Measurements from ENCODE around the gene GCN1. TPM values are rescaled to one million over a fixed set of nuclear protein-coding genes. Genes with fewer than 3 reads are reported as not detected.
A peak's percentile ranks its signal among the peaks of the same experiment; 100 is the strongest.
"Not testable (repeated sequence)": the region's sequence is repeated elsewhere in the genome, so short reads cannot be mapped to it uniquely, and the experiment has no call there.

GCN1 gene
- total and polyA plus RNA-seq, 4 donors, result 19.3 to 93.6 (median 53.1) TPM

DNA sequence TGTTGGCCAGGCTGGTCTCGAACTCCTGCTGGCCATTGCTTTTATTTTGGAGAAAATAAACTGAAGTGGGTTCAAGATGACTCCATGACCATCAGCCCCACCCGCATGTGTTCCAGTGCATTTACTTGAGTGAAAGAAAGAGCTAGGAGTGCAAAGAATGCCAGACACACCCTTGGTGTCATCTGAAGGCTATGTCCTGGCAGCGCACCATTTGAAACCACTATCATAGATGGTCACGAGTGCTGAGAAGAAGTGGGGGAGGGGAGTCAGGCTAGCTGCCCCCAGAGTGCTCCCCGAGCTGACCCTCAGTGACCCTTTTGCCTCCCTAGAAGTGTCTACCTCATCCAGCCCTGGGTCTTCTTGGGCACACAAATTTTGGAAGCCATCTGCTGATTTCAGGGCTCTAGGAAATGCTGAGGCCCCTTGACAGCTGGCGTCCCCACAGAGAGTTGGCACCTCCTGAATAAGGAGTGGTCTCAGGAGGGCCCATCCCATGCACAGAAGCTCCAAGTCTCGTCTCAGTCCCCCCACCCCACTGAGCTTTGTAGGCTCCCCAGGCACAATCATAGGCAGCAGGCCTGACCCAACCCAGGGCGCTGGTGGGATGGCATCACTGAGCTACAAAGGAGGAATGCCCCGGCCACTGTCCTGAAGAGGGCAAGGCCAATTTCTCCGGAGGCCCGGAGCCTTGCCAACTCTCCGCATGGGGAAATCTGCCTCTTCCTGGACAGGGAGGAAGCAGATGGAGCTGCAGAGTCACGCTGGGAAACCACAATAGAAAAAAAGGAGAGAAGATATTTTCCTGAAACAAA, 43.1 kb upstream of the GCN1 start:
- DNase-seq (peak in 1 of 3 donors; percentile 49), ATAC-seq (ENCODE audit: insufficient read depth, low FRiP score) (peak; percentile 7)
- H3K27me3 ChIP-seq (ENCODE audit: control insufficient read depth in 3 of 3, insufficient read depth in 3 of 3, low read length in 2 of 3), result no peaks in the 10 kb centered on the region
- H3K9me3 ChIP-seq (ENCODE audit: control insufficient read depth in 4 of 4, insufficient read depth in 3 of 4, low read length in 3 of 4), result no peaks in the 10 kb centered on the region
- H3K27ac ChIP-seq (ENCODE audit: low read depth in 1 of 2, low read length in 1 of 2), result peak overlapping the region; percentile 17 to 85
- H3K4me3 ChIP-seq, result no peak overlapping the region
- TF ChIP-seq, protein P1, sequence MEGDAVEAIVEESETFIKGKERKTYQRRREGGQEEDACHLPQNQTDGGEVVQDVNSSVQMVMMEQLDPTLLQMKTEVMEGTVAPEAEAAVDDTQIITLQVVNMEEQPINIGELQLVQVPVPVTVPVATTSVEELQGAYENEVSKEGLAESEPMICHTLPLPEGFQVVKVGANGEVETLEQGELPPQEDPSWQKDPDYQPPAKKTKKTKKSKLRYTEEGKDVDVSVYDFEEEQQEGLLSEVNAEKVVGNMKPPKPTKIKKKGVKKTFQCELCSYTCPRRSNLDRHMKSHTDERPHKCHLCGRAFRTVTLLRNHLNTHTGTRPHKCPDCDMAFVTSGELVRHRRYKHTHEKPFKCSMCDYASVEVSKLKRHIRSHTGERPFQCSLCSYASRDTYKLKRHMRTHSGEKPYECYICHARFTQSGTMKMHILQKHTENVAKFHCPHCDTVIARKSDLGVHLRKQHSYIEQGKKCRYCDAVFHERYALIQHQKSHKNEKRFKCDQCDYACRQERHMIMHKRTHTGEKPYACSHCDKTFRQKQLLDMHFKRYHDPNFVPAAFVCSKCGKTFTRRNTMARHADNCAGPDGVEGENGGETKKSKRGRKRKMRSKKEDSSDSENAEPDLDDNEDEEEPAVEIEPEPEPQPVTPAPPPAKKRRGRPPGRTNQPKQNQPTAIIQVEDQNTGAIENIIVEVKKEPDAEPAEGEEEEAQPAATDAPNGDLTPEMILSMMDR (IDR thresholded peaks at IDR 0.05; ENCODE audit: control extremely low read depth, extremely low read depth), result no peak
- H3K9ac ChIP-seq (ENCODE audit: insufficient read depth in 1 of 2, low read length in 2 of 2), result no peak overlapping the region
- no peaks in the 10 kb centered on the region for H3K36me3 ChIP-seq (ENCODE audit: control insufficient read depth in 4 of 4, insufficient read depth in 4 of 4, low read length in 4 of 4)
- H3K4me1 ChIP-seq (ENCODE audit: control insufficient read depth in 5 of 5, insufficient read depth in 5 of 5, low read length in 5 of 5), result peaks cover 10 to 64% (median 49%) of the 10 kb centered on the region in 5 donors
- WGBS, 2 donors, result 24 to 43% methylated on average over 13 of the region's 13 CpGs

DNA sequence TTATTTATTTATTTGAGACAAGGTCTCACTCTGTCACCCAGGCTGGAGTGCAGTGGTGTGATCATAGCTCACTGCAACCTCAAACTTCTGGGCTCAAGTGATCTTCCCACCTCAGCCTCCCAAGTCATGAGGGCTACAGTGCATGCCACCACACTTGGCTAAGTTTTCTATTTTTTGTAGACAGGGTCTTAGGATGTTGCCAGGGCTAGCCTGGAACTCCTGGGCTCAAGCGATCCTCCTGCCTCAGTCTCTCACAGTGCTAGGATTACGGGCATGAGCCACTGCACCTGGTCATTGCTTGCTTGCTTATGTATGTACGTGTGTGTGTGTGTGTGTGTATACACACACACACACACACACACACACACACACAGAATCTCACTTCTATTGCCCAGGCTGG, 42.3 kb upstream of the GCN1 start:
- not testable (repeated sequence) for DNase-seq; H3K9me3 ChIP-seq (ENCODE audit: control insufficient read depth in 4 of 4, insufficient read depth in 3 of 4, low read length in 3 of 4); H3K4me3 ChIP-seq; H3K27me3 ChIP-seq (ENCODE audit: control insufficient read depth in 3 of 3, insufficient read depth in 3 of 3, low read length in 2 of 3); H3K9ac ChIP-seq (ENCODE audit: insufficient read depth in 1 of 2, low read length in 2 of 2); H3K36me3 ChIP-seq (ENCODE audit: control insufficient read depth in 4 of 4, insufficient read depth in 4 of 4, low read length in 4 of 4); ATAC-seq (ENCODE audit: insufficient read depth, low FRiP score)
- Histone ChIP-seq H3K4me1 (ENCODE audit: control insufficient read depth in 5 of 5, insufficient read depth in 5 of 5, low read length in 5 of 5) (peaks cover 10 to 61% (median 56%) of the 10 kb centered on the region in 5 donors), H3K27ac (ENCODE audit: low read depth in 1 of 2, low read length in 1 of 2) (peak overlapping the region in 1 of 2 donors; percentile 85)
- WGBS, 2 donors, result 83 to 89% methylated on average over 3 of the region's 3 CpGs

DNA sequence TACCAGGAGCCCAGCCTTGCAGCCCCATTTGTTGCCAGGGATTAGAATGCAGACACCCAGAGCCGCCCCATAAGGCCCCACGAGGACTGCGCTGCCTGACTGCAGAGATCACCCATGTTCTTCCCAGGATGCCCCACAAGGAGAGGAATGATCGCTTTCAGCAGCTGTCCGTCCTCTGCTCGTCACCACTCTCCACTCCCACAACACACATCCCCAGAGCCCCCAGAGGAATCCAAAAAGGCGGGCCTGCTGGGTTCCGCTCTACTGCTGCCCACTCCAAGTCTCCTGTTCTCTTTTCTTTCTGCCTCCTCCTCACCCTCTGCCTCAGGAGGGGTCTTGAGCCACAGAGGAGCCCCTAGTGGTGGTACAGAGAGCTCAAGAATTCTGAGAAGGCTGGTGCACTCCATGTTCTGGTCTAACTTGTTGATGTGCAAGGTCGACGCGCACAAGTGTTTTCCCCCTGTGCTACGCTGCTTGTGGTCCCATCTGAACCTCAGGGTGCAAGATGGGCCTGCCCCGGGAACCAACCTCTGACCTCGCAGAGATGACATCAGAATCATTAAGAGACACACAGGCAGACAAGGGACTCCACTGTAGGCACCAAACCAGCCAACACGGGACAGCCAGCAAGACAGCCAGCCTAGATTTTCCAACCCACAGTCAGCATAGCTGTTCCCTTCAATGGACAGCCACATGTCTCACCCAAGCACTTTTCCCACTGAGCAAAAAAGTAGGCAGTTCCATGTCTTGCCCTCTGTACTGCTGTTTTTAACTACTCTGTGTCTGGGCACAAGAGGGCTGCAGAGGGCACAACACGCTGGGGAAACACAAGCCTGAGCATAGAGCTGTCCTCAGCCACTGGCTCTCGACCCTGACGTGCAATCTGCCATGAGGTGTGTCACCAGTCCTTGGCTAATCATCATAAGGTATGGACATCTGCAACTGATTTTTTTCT, 41.1 kb upstream of the GCN1 start:
- ATAC-seq (ENCODE audit: insufficient read depth, low FRiP score) (no peak), DNase-seq (peak; percentile 36 to 46 (median 44))
- H3K4me3 ChIP-seq, result no peak overlapping the region
- peaks cover 22 to 63% (median 55%) of the 10 kb centered on the region in 5 donors for H3K4me1 ChIP-seq (ENCODE audit: control insufficient read depth in 5 of 5, insufficient read depth in 5 of 5, low read length in 5 of 5)
- no peaks in the 10 kb centered on the region for H3K36me3 ChIP-seq (ENCODE audit: control insufficient read depth in 4 of 4, insufficient read depth in 4 of 4, low read length in 4 of 4)
- H3K9ac ChIP-seq (ENCODE audit: insufficient read depth in 1 of 2, low read length in 2 of 2), result peak overlapping the region in 1 of 2 donors; percentile 24
- TF ChIP-seq, protein P1 (IDR thresholded peaks at IDR 0.05; ENCODE audit: control extremely low read depth, extremely low read depth), result no peak
- no peaks in the 10 kb centered on the region for H3K9me3 ChIP-seq (ENCODE audit: control insufficient read depth in 4 of 4, insufficient read depth in 3 of 4, low read length in 3 of 4)
- H3K27ac ChIP-seq (ENCODE audit: low read depth in 1 of 2, low read length in 1 of 2), result peak overlapping the region; percentile 89 to 92
- H3K27me3 ChIP-seq (ENCODE audit: control insufficient read depth in 3 of 3, insufficient read depth in 3 of 3, low read length in 2 of 3), result no peaks in the 10 kb centered on the region
- WGBS, 2 donors, result 80 to 82% methylated on average over 18 of the region's 18 CpGs
